ENCODE results near the gene UNC13C.

Gene UNC13C

GRCh38 chr15:54307252-54307902, 329.1 kb downstream of the UNC13C start:
- TF ChIP-seq CTCF (IDR thresholded peaks at IDR 0.05; ENCODE audit: insufficient read depth, missing control alignments) = no peak
- DNase-seq (ENCODE audit: insufficient read length, low spot score) (no peak), FAIRE-seq (no peak)

- no peak for DNase-seq (ENCODE audit: insufficient read length, low spot score)
- no peak for TF ChIP-seq CTCF (IDR thresholded peaks at IDR 0.05; ENCODE audit: insufficient read depth, missing control alignments)
- no peak for FAIRE-seq
Measured at GRCh38 chr15:54307926-54308325, 329.7 kb downstream of the UNC13C start.

GRCh38 chr15:54312528-54312927, 334.3 kb downstream of the UNC13C start:
- no peak for DNase-seq (ENCODE audit: insufficient read length, low spot score)
- FAIRE-seq = no peak

GRCh38 chr15:54321426-54321825, 343.2 kb downstream of the UNC13C start:
- no peak for FAIRE-seq
- TF ChIP-seq CTCF (IDR thresholded peaks at IDR 0.05; ENCODE audit: insufficient read depth, missing control alignments) = no peak
- no peak for DNase-seq (ENCODE audit: insufficient read length, low spot score)

More at GRCh38 chr15:54312528-54312927, 334.3 kb downstream of the UNC13C start:
- TF ChIP-seq CTCF (IDR thresholded peaks at IDR 0.05; ENCODE audit: insufficient read depth, missing control alignments) = no peak

- no peak for TF ChIP-seq CTCF (IDR thresholded peaks at IDR 0.05; ENCODE audit: insufficient read depth, missing control alignments)
- DNase-seq (ENCODE audit: insufficient read length, low spot score) (no peak), FAIRE-seq (no peak)
Measured at GRCh38 chr15:54322341-54322740, 344.1 kb downstream of the UNC13C start.

GRCh38 chr15:54345301-54345700, 367.1 kb downstream of the UNC13C start:
- TF ChIP-seq CTCF (IDR thresholded peaks at IDR 0.05; ENCODE audit: insufficient read depth, missing control alignments) = no peak
- DNase-seq (ENCODE audit: insufficient read length, low spot score) (no peak), FAIRE-seq (no peak)

GRCh38 chr15:54345827-54346226, 367.6 kb downstream of the UNC13C start:
- FAIRE-seq (no peak), DNase-seq (ENCODE audit: insufficient read length, low spot score) (no peak)
- no peak for TF ChIP-seq CTCF (IDR thresholded peaks at IDR 0.05; ENCODE audit: insufficient read depth, missing control alignments)

Measured in D721Med (cell line).